Cardiac muscle cell (in vitro differentiated cells and primary cell): ENCODE data around the gene COX4I2. TPM values are rescaled to one million over a fixed set of nuclear protein-coding genes. Genes with fewer than 3 reads are reported as not detected.

Experiments used
- DNase-seq, 2 donors: peaks; one replicate each; pipeline versions ENCODE4 v3.0.0 to v3.0.0-alpha.2; 2010 to 2017; ENCODE audit warnings: low read depth in 1 of 2, low spot score in 1 of 2
- H3K27ac ChIP-seq: fragments of 200-600 bp; sonication (generic); 2 replicates; pipeline ENCODE4 v1.5.1; 2016
- H3K27me3 ChIP-seq: fragments of 200-600 bp; sonication (generic); 2 replicates; pipeline ENCODE4 v1.6.0; 2016; ENCODE audit warnings: control low read depth
- H3K36me3 ChIP-seq: fragments of 200-600 bp; sonication (generic); 2 replicates; pipeline ENCODE4 v1.5.1; 2016; ENCODE audit warnings: control low read depth
- H3K4me1 ChIP-seq: fragments of 200-600 bp; sonication (generic); 2 replicates; pipeline ENCODE4 v1.8.1; 2017; ENCODE audit warnings: low read depth, mild to moderate bottlenecking, mixed run types
- H3K4me3 ChIP-seq: fragments of 200-600 bp; sonication (generic); 2 replicates; pipeline ENCODE4 v1.5.1; 2016; ENCODE audit warnings: mild to moderate bottlenecking
- H3K9me3 ChIP-seq: fragments of 200-600 bp; sonication (generic); 2 replicates; pipeline ENCODE4 v1.5.1; 2017; ENCODE audit warnings: low read depth, mild to moderate bottlenecking, control low read depth
- polyA plus RNA-seq: library from polyadenylated mRNA; unstranded; fragments of >200 nt; fragmentation: Nextera tagmentation; extraction: Ambion mirVana; gene quantifications from 2 replicates; pipeline ENCODE4 v1.2.1, GENCODE V29; 2016
- total RNA-seq: library from RNA; depleted of rRNA; stranded (reverse); fragments of >200 nt; gene quantifications from 2 replicates; pipeline ENCODE4 v1.2.3, GENCODE V29; 2016
- TF ChIP-seq, protein P1 (sequence below): IDR thresholded peaks from 2 replicates; pipeline ENCODE4 v1.5.1; 2012; ENCODE audit warnings: low read depth, mild to moderate bottlenecking, low read length

COX4I2 gene
- total and polyA plus RNA-seq, 2 experiments from 2014 or later: 0.81 TPM; not detected in 1

DNA sequence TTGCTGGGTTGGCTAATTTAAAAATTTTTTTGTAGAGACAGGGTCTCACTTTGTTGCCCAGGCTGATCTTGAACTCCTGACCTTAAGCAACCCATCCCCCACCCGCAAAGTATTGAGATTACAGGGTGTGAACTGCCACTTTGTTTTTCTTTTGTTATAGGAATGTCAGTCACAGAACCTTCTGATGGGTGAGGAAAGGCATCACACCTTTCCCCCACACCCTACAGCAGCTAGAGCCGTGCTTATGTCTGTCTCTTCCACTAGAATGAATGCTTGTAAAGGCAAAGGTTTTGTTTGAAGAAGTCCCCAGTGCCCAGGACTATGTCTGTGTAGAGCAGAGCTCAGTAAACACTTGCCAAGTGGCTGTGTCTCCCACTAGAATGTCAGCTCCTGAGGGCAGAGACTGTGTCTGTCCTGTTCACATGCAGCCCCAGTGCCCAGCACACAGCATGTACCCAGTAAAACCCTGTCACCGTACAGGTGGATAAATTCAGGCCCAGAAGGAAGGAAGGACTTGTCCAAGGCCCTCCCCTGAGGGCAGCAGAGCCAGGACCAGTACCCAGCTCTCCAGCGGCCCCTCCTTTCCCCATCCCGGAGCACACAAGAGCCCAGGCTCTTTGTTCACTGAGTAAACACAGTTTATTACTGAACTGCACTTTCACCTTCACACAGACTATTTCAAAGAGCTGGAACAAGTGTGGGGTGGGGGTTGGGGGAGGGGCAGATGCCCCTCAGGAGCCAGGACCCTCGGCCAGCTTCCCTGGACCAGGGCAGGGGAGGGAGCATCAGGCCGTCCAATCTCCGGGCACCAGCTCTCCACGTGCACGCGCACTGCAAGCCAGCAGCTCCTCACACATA, 26.4 kb downstream of the COX4I2 start:
- no peak overlapping the region for H3K4me3 ChIP-seq
- TF ChIP-seq, protein P1, sequence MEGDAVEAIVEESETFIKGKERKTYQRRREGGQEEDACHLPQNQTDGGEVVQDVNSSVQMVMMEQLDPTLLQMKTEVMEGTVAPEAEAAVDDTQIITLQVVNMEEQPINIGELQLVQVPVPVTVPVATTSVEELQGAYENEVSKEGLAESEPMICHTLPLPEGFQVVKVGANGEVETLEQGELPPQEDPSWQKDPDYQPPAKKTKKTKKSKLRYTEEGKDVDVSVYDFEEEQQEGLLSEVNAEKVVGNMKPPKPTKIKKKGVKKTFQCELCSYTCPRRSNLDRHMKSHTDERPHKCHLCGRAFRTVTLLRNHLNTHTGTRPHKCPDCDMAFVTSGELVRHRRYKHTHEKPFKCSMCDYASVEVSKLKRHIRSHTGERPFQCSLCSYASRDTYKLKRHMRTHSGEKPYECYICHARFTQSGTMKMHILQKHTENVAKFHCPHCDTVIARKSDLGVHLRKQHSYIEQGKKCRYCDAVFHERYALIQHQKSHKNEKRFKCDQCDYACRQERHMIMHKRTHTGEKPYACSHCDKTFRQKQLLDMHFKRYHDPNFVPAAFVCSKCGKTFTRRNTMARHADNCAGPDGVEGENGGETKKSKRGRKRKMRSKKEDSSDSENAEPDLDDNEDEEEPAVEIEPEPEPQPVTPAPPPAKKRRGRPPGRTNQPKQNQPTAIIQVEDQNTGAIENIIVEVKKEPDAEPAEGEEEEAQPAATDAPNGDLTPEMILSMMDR: no peak
- H3K4me1 ChIP-seq: peaks cover 6% of the 10 kb centered on the region
- no peaks in the 10 kb centered on the region for H3K27me3 ChIP-seq
- H3K9me3 ChIP-seq: no peaks in the 10 kb centered on the region
- DNase-seq: no peak
- peak overlapping the region; percentile 66 for H3K27ac ChIP-seq
- H3K36me3 ChIP-seq: no peaks in the 10 kb centered on the region

DNA sequence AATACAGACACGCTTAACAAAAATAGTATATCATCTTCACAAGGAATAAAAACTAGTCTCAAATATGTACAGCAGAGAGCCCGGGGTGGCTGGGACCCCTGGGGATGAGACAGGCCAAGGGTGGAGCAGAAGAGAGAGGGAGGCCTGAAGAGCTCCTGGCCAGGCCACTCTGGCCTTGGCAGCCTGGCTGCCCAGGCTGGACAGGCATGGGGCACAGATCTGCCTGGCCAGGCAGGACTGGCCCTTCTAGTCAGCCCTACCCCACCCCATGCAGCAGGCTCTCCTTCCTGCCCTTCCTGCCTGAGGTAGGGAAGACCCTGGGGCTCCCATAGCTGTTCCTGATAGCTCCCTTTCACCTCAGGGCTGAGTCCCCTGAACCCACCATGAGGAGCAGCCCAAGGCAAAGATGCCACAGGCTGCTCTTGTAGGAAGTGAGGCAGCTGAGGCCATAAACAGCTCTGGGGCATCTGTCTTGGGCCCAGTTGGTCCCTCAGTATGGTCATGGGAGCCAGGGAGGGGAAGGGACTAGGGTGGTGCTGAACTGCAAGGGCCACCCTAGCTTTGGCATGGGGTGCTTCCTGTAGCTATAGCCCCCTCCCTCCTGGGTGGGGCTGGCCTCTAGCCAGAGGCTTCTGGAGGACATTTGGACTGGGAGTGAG, 27.1 kb downstream of the COX4I2 start:
- TF ChIP-seq, protein P1: no peak
- Histone ChIP-seq H3K27ac (peak overlapping the region; percentile 66), H3K36me3 (no peaks in the 10 kb centered on the region), H3K9me3 (no peaks in the 10 kb centered on the region), H3K27me3 (no peaks in the 10 kb centered on the region), H3K4me1 (peaks cover 6% of the 10 kb centered on the region), H3K4me3 (no peak overlapping the region)
- no peak for DNase-seq

DNA sequence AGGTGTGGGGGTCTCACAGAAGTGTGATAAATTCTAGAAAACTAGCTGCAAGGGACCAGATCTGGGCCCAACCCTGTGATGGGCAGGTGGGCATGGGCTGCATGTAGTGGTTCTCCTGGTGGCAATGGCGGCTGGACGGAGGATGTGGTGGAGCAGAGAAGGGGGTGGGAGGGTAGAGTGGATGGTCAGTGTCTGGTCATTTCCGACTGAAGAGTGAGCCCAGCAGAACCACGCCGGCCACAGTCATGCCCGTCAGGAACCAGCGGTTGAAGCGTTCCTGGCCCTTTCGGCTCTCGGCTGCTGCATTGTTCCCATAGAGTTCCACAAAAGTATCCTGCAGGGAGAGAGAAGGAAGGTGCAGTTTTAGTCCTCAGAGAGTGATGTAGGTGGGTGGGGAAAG, 28.0 kb downstream of the COX4I2 start:
- Histone ChIP-seq H3K27ac (no peak overlapping the region), H3K27me3 (no peaks in the 10 kb centered on the region), H3K9me3 (no peaks in the 10 kb centered on the region), H3K4me1 (peaks cover 11% of the 10 kb centered on the region), H3K36me3 (no peaks in the 10 kb centered on the region), H3K4me3 (no peak overlapping the region)
- TF ChIP-seq, protein P1: no peak
- DNase-seq: no peak

- no peak for DNase-seq
- Histone ChIP-seq H3K4me3 (no peak overlapping the region), H3K4me1 (peaks cover 14% of the 10 kb centered on the region), H3K27me3 (no peaks in the 10 kb centered on the region), H3K27ac (no peak overlapping the region), H3K36me3 (no peaks in the 10 kb centered on the region), H3K9me3 (no peaks in the 10 kb centered on the region)
- TF ChIP-seq, protein P1: no peak
Observed at GRCh38 chr20:31666258-31667042, 28.7 kb downstream of the COX4I2 start.
